Dermis blood vessel endothelial cell (primary cell): ENCODE results near the gene MTA2. TPM values are rescaled to one million over a fixed set of nuclear protein-coding genes. Genes with fewer than 3 reads are reported as not detected.
"Not testable (repeated sequence)": the region's sequence is repeated elsewhere in the genome, so short reads cannot be mapped to it uniquely, and the experiment has no call there.

ENCODE experiments used
- DNase-seq: peaks from one replicate; pipeline ENCODE4 v3.0.0; 2010
- total RNA-seq: library from RNA; depleted of rRNA; stranded (reverse); fragments of >200 nt; gene quantifications from 2 replicates; pipeline ENCODE4 v1.2.3, GENCODE V29; 2014

Gene MTA2
- total RNA-seq, 1 donor from 2014 or later: 190 TPM

DNA sequence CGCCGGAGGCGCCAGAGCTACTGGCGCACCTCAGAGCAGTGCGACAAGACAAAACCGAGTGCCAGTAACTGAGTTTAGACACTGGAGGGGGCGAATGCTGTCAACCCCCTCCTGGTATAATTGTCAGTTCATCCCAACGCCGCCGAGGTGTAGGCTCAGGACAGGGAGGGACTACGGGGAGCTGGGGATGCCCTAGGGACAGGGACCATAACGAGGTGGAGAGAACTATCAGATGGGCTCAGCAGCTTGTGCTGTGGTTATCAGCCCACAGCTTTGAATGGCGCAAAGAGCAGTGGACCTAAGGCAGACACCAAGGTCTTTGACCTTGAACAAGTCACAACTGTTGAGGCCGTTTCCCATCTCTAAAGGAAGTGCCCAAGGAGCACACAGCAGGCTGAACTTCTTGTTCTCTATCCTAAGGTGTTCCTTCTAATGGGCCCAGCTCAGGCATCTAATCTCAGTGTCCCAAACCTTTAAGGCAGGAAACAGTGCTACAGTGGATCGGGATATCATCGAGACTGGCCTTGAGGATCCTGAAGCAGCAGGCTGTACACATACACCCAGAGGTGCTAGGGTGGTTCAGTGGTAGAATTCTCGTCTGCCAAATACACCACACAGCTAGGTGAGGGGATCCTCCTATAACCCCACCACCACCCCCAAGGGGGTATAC is 9.4 kb downstream of the MTA2 start:
- no peak for DNase-seq

DNA sequence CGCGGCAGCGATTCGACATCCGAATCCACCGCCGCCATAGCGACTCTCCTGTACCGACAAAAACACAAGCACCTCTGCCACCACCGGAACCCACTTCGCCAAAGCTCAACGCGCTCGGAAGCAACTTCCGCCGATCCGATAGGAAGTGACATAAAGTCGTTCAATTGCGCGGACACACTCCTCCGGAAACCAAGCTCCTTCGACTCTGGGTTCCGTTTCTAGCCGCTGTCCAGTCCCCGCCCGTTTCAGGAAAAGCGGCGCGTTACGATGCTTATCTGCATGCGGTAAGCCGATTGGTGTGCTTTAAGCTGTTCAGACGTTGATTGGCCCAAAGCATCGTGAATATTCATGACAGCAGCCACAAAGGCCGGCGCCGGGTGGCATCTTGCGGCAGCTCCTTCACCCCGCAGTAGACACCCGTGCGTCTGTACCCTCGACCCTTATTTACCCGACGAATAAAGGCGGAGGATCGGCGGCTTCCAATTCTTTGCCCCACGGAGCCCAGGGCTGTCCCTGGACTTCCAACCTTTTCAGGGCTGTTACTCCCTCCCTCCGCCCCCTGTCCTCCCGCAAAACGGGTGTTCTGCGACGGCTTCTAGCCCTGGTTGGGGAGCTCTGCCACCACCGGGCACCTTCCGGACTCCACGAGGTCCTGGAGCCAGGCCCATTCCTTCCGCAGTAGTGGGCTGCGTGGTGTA is 10.1 kb downstream of the MTA2 start, which contains the start of gene TUT1:
Gene TUT1 (minus strand): TSS at position 76 of the 698 bp plus-strand sequence. CDS start 38 bp downstream, at position 38.
- peak; percentile 100 for DNase-seq

DNA sequence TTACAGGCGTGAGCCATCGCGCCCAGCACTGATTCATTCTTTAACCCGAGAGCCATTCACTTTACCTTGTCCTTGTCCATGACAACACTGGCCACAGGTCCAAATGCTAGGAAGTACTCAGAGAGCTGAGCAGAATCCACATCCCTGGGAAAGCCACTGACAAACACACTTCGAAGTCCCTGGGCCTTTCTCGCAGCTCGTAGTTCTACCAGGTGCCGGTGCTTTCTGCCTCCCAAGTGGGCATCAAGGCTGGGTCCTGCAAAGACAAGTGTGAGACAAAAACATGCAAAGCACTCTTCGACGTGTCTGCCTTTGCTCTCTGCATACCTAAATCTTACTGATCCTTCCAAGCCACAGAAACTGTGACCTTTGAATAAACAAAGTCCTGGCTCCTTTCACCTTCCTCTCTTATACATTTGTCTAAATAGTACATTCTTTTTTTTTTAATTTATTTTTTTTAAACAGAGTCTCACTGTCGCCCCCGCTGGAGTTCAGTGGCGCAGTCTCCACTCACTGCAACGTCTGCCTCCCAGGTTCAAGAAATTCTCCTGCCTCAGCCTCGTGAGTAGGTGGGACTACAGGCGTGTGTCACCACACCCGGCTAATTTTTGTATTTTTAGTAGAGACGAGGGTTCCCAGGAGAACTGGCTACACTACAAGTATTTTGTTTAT is 12.6 kb downstream of the MTA2 start:
- peak; percentile 67 for DNase-seq

DNA sequence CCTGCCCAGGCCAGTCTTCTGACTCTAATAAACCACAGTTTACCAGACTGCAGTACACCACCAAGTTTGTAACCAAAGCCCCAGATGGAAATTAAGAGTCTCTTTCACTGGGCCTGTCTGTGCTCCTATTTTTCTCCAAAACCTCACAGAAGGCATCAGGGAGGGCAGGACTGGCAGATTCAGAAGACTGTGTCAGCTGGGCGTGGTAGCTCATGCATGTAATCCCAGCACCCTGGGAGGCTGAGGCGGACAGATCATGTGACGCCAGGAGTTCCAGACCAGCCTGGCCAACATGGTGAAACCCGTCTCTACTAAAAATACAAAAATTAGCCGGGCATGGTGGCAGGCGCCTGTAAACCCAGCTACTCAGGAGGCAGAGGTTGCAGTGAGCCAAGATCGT is 16.3 kb downstream of the MTA2 start:
- DNase-seq: not testable (repeated sequence)

DNA sequence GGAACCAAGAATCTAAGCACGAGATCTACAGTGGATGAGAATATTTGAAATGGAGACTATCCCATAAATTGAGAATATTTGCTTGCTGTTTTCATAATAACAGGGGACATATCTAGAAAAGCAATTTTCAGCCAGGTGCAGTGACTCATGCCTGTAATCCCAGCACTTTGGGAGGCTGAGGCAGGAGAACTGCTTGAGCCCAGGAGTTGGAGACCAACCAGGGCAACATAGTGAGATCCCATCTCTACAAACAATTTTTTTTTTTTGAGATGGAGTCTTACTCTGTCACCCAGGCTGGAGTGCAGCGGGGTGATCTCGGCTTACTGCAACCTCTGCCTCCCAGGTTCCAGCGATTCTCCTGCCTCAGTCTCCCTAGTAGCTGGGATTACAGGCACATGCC is 19.9 kb downstream of the MTA2 start:
- DNase-seq: not testable (repeated sequence)

DNA sequence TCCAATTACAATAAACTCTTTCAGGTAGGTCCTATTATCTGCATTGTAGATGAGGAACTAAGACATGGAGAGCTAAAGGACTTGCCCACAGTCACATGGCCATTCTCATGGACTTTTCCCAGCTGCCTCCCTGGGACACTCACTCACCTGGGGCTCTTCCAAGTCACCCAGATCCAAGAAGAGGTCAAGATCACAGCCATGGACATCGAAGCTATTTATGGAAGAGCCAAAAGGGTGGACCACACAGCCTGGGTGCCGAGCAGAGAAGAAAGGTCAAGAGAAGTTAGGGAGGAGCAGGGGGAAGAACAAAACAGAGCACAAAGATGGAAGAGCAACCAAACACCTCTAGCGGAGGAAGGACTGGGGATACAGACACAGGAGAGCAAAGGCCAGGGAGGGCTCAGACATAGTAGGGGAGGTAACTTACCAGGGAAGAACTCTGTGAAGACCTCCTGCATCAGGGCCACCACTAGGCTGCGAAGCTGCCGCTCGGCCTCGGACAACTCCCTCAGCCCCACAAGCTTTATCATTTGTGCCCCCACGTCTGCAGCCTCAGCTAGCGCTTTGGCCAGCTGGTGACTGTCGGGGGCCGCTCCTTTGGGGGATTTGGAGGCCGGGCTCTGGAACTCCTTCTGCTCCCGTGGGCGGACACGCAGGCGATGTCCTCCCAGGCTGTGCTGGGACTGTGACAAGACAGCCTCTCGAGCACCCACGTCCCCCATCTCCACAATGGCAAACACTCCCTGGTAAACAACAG is 20.5 kb downstream of the MTA2 start:
- no peak for DNase-seq

DNA sequence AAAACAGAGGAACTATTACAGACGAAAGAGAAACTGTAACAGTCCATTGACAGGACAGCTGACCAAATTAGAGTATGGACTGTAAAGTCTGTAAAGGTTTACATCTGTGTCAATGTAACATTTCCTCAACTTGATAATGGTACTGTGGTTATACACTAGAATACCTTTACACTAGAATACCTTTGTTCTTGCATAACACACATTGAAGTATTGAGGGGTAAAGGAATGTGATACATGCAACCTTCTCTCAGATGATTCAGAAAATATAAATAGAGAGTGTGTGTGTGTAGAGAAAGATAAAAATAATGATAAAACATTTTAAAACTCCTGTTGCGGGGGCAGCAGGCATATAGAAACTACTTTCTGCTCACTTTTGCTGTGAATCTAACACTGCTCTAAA is 22.4 kb downstream of the MTA2 start:
- DNase-seq: no peak

DNA sequence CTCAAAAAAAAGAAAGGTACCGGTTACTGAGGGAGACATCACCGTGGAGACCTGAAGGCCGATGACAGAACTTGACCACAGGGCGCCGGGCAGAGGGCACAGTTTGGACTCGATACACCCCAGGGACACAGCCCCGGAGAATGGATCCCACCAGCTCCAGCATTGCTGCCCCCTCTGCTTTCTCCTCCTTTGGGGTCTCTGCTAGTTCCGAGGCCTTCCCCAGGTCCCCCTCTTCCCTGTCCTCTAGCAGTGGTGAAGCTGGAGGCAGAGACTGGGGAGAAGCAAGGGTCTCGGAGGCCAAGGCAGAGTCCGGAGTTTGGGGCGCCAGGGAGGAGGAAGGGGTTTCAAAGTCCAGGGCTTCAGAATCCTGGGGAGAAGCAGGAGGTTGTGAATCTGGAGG is 23.1 kb downstream of the MTA2 start:
- DNase-seq: no peak

DNA sequence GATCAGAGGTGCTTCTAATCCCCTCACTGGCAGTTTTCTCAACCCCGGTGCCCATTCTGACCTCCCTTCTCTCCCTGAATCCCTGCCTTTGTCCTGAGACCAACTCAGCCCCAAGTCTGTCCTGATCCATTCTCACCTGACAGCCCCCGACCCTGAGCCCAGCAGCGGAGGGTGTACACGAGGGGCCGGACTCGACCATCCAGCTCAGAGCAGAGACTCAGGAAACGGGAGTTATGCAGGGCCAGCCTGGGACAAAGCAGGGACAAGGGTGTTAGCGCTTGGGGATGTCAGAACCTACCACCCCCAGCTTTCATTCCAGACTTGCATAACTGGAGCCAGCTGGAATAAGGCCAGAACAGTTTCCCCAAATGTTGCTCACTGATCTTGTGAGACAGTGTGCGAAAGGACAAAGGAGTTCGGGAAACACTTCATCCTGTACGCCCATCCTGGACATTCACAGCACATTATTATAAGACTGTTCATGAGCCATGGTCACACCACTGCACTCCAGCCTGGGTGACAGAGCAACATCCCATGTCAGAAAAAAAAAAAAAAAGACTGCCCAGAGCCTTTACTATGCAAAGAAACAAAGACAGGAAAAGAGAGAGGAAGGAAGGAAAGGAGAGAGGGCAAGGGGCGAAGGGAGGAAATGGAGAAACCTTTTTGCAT is 24.5 kb downstream of the MTA2 start:
- peak; percentile 99 for DNase-seq

DNA sequence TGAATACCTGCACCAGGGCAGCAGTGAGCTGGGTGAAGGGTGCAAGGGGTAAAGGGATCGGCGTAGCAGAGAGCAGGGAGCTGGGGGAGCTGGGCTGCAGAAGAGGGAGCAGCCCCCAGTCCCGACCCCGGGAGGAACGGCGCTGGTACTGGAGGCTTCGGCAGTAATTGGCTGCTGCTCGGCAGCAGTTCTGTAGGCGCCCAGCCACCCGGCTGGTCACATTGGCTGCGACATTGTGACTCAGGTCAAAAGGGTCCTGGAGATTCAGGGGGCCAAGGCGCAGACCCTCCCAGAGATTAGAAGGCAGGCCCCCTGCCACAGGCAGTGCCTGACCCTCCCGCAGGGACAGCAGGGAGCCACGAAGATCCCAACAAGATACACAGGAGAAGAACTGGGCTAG is 25.8 kb downstream of the MTA2 start:
- no peak for DNase-seq

DNA sequence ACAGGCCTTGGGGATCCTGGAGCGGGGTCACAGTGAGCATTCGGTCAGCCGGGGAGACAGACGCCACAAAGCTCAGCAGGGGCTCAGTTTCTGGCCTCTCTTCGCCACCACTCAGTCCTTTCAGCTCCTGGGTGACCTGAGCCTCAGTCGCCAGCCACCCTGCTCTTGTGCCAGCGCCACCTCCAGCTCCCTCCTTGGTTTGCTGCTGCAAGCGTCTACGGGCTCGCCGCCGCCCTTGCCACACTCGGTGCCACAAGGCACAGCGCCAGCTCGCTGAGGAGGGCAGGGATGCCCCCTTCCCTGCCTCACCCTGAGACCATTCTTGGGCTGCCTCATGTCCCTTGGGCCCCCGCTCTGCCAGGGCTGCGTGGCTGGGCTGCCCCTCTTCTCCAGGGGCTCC is 26.5 kb downstream of the MTA2 start:
- DNase-seq: peak; percentile 29

DNA sequence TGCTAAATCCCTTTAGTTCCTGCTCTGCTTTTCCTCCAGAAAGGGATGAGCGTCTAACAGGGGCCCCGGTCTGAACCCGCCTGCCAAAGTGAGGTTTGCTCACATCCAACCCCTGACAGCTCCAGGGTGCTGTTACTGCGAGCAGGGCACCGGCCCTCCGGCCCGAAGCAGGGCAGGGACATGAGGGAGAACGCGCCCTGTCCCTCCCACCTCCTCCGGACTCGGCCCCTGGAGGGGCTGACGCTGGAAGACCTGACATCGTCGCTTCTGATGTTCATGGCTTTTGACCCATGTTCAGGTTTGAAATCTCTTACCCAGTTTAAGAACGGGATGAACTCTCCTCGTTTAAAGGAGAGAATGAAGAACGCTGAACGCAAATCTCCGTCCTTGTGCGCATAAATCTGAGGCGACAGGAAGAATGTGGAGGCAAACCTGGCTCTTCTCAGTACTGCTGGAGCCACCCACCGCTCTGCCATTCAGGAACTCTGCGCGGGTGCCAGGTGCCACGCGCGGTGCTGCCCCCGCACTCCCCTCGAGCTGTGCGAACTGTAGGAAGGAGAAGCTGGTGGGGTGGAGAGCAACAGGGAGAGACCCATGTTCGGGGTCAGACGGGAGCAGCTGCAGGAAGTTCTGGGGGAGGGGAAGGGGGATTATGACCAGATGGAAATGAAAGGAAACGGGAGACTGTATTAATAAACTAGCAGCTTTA is 27.1 kb downstream of the MTA2 start:
- DNase-seq: peak; percentile 61

DNA sequence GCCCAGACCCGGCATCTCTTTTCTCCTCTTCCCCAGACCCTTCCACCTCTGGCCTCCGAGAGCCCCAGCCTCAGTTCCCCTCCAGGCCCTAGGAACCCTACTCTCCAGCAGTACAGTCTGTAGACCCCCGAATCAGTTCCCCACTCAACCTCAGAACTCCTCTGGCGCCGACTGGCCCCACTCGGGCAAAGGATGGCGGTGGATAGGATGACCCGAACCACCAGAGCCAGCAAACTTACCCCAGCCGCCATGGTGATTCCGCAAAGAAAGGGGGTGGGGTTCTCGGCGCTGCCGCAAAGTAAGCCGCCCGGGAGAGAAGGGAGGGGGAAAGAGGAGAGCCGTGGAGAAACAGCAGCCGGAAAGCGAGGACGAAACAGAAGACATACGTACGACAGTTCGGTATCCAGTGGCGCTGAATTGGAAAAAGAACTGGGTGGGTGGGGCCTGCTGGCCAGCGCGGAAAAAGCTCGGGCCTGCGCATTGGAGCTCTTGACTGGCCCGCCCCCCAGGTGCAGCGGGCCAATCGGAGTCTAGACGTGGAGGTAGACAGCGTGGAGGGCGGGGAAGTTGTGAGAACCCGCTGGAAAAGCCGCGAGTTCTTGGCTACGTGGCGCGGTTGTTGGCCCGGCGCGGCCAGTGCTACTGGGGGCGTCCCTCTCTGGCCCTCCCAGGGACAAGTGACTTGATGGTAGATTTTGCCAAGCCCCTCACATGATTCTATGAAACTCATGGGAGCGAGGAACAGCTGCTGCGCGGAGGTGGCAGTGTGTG is 27.9 kb downstream of the MTA2 start, which contains the start of gene EEF1G:
Gene EEF1G (minus strand): TSS at position 300 of the 771 bp plus-strand sequence. CDS start 49 bp downstream, at position 251.
- peak; percentile 100 for DNase-seq

DNA sequence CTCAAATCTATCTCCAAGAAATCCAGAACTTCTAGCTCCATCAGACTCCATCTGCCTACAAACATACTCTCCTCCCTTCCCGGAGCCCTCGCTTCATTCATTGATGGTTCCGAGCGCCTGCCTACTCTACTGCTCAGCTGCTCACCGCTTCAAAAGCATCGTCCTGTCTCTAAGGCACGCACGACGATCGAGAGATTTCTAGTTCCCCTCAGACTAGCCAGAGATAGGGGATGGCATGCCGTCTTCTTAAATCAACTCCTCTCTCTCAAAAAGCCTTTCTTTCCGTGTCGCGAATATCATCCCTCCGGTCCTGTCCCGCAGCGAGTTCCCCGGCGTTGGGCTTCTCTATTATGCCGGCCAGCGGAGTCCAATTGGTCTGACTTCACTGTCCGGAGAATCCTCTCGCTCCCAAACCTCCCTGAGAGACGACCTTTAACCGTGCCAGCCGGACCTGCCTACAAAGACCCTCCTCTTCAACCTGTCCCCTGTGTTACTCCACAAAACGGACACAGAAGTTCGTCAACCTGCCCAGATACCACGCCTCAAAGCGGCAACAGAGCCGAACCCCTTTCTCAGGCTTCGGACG is 28.6 kb downstream of the MTA2 start:
- peak; percentile 45 for DNase-seq

DNA sequence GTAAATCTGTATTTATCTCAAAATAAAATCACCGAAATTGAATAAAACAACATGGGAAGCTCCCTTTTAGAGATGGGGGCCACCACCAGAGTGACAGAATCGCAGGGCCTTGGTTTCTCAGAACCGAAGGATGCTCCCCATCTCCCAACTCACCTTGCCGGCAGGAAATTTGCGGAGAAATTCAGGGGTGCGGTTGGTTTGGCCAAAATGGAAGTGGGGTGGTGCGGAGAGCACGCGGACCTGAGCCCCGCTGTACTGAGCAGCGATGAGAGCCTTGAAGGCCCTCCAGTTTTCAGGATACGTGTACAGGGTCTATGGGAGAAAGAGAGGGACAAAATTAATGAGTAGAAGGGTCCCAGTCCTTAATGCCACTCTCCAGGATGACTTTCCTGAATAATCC is 29.2 kb downstream of the MTA2 start:
- no peak for DNase-seq

DNA sequence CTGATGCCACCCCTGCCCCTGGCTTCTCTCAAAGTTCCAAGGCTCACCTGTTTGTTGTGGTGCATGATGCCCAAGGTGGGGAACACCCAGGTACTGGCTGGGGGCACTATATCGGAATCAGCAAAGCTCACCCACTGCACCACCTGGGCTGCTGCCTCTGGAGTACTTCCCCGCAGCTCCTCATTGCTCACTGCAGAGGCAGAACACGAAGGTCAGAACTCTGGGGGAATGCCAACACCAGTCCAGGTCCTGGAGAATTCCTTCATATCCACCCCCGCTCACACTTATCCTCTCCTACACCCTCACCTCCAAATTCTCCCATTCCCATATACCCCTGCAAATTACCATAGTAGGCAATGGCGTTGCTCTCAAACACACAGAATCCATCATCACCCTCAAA is 30.2 kb downstream of the MTA2 start:
- not testable (repeated sequence) for DNase-seq

DNA sequence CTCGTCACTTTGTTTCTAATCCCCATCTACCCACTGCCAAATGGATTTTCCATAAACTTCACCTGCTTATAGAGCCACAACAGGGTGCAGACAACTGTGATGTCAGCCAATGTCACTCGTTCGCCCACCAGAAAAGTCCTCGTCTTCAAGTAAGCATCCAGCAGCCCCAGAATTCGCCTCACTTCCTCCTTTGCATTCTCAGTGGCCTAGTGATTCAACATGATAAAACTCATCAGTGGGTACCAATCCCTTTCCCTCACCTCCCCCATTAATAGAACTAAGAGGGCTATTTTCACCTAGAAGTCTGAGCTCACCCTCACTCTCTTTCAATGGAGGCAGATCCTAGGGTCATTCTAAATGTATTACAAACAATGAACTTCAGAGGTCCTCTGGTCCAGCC is 30.8 kb downstream of the MTA2 start:
- DNase-seq: not testable (repeated sequence)

DNA sequence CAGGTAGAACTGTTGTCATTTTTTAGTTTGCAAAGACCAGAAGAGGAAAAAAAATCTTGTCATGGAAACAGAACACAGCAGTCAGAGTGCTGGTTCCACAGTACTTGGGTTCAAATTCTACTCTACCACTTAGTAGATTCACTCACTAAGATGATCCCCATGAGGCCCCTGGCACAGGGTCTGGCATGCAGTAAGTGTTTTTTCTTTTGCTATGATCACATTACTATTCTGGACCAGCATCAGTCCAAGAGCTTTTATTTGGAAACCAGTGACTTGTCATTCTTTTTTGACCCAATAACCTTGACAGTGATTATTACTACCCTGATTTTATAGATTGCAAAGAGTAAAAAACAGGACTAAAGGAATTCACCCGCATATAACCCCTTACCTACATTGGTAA is 32.1 kb downstream of the MTA2 start:
- DNase-seq: no peak

DNA sequence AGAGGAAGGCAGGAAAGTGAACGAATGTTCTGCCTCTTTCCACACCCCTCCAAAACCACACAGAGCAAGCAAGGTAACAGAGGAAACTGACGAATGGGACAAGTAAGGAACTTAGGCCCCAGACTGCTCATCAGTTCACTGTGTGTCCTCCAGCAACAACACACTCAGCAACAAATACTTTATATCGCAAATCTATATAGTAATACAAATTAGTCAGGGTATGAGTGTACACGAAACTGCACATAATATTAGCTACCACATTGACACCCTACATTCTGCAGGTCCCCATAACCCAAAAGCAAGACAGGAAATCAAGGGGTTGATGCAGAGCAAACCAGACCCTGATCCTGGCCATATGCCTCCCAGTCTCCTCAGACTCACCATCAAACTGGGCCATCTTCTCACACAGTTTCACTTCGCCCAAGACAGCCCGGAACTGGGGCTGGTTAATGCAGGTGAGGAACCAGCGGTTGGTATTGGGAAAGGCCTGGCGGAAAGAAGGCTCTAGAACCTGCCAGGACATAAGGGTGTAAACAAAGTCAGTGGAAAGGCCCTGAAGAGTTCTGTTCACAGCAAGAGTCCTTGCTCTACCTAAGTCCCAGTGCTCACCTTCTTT is 34.5 kb downstream of the MTA2 start:
- no peak for DNase-seq

DNA sequence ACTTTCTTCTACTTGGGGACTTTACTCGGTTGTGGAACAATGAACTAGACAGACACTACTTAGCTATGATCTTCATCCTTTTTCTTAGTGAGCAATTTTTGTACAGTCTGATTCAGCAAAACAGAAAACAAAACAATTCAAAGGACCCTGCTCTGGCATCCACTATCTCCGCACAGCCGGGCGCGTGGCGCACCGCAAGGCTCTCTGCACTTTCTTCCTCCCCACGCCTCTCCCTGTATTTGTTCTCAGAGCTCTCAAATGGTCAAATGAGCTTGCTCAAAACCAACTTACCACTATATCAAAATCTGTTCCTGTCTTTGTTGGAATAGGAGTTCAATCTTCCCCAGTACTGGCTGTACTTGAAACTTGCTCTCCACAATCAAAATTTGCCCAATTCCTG is 35.4 kb downstream of the MTA2 start:
- DNase-seq: no peak
